ENCODE results near the gene PTRH1.

Gene PTRH1

DNA sequence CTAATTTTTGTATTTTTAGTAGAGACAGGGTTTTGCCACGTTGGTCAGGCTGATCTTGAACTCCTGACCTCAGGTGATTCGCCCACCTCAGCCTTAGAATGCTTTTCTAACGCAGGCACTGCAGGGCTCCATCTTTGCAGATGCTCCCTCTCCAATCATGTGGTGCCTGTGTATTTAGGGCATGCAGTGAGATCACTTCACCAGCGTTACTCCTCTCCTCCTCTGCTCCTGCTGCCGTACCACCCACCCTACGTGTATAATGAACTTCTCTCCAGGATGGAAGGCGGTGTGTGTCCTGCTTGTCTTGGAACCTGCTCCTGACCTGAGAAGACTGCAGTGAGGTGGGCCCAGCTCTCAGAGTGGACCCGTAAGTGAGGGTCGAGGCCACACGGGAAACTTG is 22.3 kb downstream of the PTRH1 start:
- DNase-seq: no peak

GRCh38 chr9:127692071-127692470 is 23.4 kb downstream of the PTRH1 start:
- no peak for DNase-seq

- no peak for DNase-seq
Measured at GRCh38 chr9:127690735-127691134, 24.7 kb downstream of the PTRH1 start.

GRCh38 chr9:127689329-127690000 is 26.0 kb downstream of the PTRH1 start:
- DNase-seq: no peak

- no peak for DNase-seq
Measured at GRCh38 chr9:127686461-127687393, 28.7 kb downstream of the PTRH1 start.

DNA sequence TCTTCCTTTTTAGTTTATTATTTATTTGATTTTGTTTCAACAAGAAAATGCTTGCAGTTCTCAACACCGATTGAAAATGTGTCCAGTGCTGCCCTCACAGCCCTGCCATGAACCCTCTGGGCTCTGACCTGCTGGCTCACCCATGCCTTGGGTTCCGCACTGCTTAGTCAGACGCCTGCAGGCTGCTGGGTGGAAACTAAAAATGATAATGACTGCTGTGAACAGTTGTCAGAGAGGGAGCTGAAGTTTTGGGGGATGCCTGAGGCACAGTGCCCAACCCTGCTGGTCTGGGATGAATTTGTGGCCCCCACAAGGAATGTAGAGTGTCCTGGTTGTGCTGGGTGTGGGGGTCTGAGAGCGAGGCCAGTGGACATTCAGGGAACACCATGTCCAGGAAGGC is 30.9 kb downstream of the PTRH1 start:
- DNase-seq: no peak

DNA sequence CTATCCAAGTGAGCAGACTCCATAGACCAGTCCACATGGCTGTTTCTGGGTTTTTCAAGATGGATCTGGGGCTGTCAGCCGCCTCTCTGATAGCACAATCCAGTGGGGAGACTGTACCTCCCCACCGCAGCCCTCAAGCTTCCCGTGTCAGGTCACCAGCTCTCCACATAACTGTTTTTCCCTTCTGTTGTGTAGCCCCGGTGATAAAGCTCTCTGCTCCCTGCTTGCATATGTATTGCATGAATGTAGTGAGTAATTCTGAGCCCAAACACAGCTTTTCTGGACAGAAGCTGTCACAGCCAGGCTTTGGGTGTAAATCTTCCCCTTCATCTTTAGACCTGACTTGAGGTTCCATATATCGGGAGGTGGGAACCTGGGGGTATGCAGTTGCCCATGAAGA is 31.7 kb downstream of the PTRH1 start:
- DNase-seq: no peak

DNA sequence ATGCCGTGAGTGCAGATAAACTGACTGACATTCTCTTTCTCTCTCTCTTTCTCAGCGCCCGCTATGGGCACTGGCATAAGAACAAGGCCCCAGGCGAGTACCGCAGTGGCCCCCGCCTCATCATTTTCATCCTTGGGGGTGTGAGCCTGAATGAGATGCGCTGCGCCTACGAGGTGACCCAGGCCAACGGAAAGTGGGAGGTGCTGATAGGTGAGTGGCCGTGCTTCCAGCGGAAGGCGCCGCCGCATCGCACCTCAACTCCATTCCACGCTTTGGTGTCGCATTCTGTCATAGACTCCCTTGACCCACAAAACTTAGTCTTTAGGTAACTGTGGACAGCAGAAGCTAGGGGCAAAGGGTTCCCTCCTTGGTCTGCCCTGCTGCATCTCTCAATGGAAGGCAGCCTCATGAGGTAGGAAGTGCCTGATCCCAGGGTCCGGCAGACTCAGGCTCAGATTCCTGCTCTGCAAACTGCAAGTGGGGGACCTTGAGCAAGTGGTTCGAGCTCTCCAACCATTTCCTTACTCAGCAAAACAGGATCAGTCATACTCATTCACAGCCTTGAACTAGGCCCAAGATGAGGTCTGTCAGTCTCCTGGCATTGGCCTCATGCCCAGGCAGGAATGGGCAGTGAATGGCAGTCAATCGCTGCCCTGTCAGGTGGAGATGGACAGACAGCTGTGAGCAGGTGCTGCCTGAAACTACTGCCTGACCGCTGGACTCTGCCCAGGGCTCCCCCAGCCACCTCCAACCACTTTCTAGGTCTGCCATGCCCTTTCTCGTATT is 32.9 kb downstream of the PTRH1 start:
- no peak for DNase-seq

DNA sequence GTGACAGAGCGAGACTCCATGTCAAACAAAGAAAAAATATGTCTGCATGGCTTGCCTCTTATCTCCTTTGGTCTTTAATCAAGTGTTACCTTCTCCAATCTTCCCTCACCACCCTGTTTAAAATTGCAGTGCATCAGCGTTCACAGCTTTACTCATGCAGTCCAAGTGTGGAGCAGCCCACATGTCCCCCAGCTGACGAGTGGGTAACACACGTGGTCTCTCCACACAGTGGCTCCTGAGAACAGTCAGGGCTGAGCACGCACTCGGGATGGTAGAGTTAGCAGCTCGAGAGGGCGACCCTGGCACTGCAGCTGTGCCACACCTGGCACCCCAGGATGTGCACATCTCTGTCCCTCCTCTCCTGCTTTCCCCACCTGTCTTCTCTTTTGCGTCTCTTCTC is 34.6 kb downstream of the PTRH1 start:
- DNase-seq: no peak

DNA sequence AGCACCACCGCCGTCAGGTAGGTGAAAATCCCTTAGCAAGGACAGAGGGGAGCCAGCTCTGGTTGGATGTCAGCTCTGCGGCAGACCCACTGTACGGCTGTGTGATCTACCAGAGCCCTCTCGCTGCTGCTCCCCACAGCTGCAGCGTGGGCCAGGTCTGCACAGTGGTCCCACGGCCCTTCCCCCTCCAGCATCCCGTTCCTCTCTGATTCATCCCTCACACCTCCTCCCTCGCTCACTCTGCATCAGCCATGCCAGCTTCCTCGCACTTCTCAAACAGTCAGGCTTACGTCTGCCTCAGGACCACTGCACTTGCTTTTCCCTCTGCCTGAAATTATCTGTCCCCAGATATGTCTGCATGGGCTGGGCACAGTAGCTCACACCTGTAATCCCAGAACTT is 35.2 kb downstream of the PTRH1 start:
- DNase-seq: no peak

GRCh38 chr9:127679506-127679905 is 36.0 kb downstream of the PTRH1 start:
- DNase-seq: peak; percentile 37

DNA sequence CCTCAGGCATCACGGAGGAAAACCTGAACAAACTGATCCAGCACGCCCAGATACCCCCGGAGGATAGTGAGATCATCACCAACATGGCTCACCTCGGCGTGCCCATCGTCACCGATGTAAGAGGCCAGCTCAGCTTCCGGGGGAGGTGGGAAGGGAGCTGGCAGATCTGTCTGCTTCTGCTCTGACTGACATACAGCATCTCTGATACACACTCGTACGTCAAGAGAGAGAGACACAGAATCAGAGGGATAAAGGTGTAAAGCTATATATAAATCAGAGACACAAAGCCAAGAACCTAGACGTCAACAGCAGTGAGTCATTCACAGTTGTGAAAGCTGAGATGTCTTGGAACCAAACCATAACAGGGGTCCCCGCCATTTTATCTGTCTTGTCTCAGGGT is 38.8 kb downstream of the PTRH1 start:
- DNase-seq: no peak

- no peak for DNase-seq
Measured at GRCh38 chr9:127673234-127673633, 42.2 kb downstream of the PTRH1 start.

DNA sequence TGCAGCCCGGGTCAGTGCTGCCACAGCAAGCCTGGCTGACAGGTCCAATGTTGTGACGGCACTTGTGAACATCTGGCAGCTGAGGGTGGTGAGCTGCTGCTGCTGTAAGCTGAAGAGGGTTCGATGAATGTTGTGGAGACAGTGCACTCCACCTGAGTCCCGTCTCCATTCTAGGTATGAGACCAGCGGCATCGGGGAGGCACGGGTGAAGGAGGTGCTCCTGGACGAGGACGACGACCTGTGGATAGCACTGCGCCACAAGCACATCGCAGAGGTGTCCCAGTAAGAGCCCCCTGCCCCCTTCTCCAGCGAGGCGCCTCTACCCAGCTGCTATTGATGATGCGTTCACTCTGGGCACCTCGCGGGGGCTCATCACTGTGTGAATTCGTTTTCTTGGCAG is 47.6 kb downstream of the PTRH1 start:
- DNase-seq: no peak

DNA sequence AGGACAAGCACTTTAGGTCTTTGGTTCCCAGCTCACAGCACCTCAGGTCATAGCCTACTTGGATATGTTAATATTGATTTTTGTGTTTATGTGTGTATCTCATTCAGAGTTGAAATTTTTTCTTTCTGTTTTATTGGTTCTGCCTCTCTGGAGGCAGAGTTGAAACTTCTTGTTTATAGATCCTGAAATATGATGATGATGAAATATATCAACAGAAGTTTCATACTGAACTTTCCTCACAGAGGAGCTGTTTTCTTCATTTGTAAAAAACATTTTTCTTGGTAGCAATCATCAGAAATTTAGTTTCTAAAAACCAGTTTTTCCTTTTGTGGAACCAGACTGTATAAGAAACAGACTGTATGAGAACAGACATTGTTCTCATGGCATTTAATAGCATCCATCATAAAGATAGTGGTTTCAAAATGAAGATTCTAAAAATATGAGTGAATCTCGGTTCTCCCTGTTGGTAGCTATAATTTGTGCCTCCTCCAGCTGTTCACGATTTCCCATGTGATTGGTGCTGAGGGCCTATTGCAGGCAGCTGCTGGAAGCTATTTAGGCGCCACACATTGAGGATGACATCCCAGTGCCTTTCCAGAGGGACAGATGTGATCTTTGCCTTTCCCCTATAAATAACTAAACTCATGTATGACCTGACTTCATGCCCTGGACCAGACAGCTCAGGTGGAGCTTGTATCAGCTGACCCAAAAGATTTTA is 48.2 kb downstream of the PTRH1 start:
- no peak for DNase-seq

GRCh38 chr9:127664678-127665507 is 50.6 kb downstream of the PTRH1 start:
- no peak for DNase-seq

GRCh38 chr9:127664324-127664677 is 51.2 kb downstream of the PTRH1 start:
- no peak for DNase-seq
